HepG2 (cell line): ENCODE results near the gene AHNAK. TPM values are rescaled to one million over a fixed set of nuclear protein-coding genes. Genes with fewer than 3 reads are reported as not detected.

Experiments used
- ARID2 ChIP-seq: sonication (generic); formaldehyde crosslinking; IDR thresholded peaks from 2 replicates; pipeline ENCODE4 v1.8.1; 2022; ENCODE audit warnings: mild to moderate bottlenecking, missing genetic modification reagents, borderline replicate concordance
- BCL3 ChIP-seq: sonication (generic); formaldehyde crosslinking; IDR thresholded peaks from 2 replicates; pipeline ENCODE4 v1.5.1; 2020; ENCODE audit warnings: mild to moderate bottlenecking, missing genetic modification reagents, moderate library complexity
- BHLHE40 ChIP-seq: IDR thresholded peaks from 2 replicates; pipeline ENCODE4 v1.6.1; 2011; ENCODE audit warnings: low read length, improper control_type of control experiment
- DR1 ChIP-seq: sonication (generic); formaldehyde crosslinking; IDR thresholded peaks from 2 replicates; pipeline ENCODE4 v1.8.0; 2021; ENCODE audit warnings: mild to moderate bottlenecking, missing genetic modification reagents, inconsistent platforms
- E2F1 ChIP-seq: sonication (generic); formaldehyde crosslinking; IDR thresholded peaks from 2 replicates; pipeline ENCODE4 v1.5.0; 2020; ENCODE audit warnings: missing genetic modification reagents
- FOXP1 ChIP-seq, 2 experiments: fragments of 450-650 bp in 1 of 2; IDR thresholded peaks; 2 replicates each; pipeline ENCODE4 v1.6.1; 2017 to 2018; ENCODE audit warnings: antibody characterized with exemption in 1 of 2
- GPN1 ChIP-seq: sonication (generic); formaldehyde crosslinking; IDR thresholded peaks from 2 replicates; pipeline ENCODE4 v1.5.1; 2020; ENCODE audit warnings: missing genetic modification reagents, borderline replicate concordance
- MED8 ChIP-seq: sonication (generic); formaldehyde crosslinking; IDR thresholded peaks from 2 replicates; pipeline ENCODE4 v1.8.1; 2023; ENCODE audit warnings: mild to moderate bottlenecking, missing genetic modification reagents; ENCODE audit not compliant: insufficient replicate concordance
- MEF2D ChIP-seq: sonication (generic); formaldehyde crosslinking; IDR thresholded peaks from 2 replicates; pipeline ENCODE4 v1.5.1; 2020; ENCODE audit warnings: mild to moderate bottlenecking, missing genetic modification reagents
- MLXIP ChIP-seq: sonication (generic); formaldehyde crosslinking; IDR thresholded peaks from 2 replicates; pipeline ENCODE4 v1.9.0; 2021; ENCODE audit warnings: missing genetic modification reagents, borderline replicate concordance
- NCOR1 ChIP-seq: fragments of 200-600 bp; sonication (generic); IDR thresholded peaks from 2 replicates; pipeline ENCODE4 v1.7.0; 2017; ENCODE audit warnings: antibody characterized with exemption, low read length, borderline replicate concordance
- NR3C1 ChIP-seq: sonication (generic); formaldehyde crosslinking; IDR thresholded peaks from 2 replicates; pipeline ENCODE4 v1.4.0; 2020; ENCODE audit warnings: missing genetic modification reagents
- RELA ChIP-seq: sonication (generic); formaldehyde crosslinking; IDR thresholded peaks from 2 replicates; pipeline ENCODE4 v1.4.0; 2020; ENCODE audit warnings: missing genetic modification reagents
- RXRB ChIP-seq: IDR thresholded peaks from 2 replicates; pipeline ENCODE4 v1.6.1; 2016; ENCODE audit warnings: borderline replicate concordance, missing genetic modification reagents, missing compliant biosample characterization
- SETDB1 ChIP-seq: sonication (generic); formaldehyde crosslinking; IDR thresholded peaks from 2 replicates; pipeline ENCODE4 v1.5.1; 2020; ENCODE audit warnings: missing genetic modification reagents, mild to moderate bottlenecking, borderline replicate concordance
- SIN3B ChIP-seq: fragments of 150-350 bp; IDR thresholded peaks from 2 replicates; pipeline ENCODE4 v1.6.1; 2014; ENCODE audit warnings: low read length
- SMAD1 ChIP-seq: sonication (generic); formaldehyde crosslinking; IDR thresholded peaks from 2 replicates; pipeline ENCODE4 v1.4.0; 2020; ENCODE audit warnings: missing genetic modification reagents, low read depth, mild to moderate bottlenecking, borderline replicate concordance
- SRY ChIP-seq: sonication (generic); formaldehyde crosslinking; IDR thresholded peaks from 2 replicates; pipeline ENCODE4 v1.8.0; 2022; ENCODE audit warnings: mild to moderate bottlenecking, missing genetic modification reagents
- SUZ12 ChIP-seq: fragments of 150-350 bp; IDR thresholded peaks from 2 replicates; pipeline ENCODE4 v1.6.1; 2014; ENCODE audit warnings: low read depth, low read length
- TCF7 ChIP-seq: sonication (generic); IDR thresholded peaks from 2 replicates; pipeline ENCODE4 v1.6.1; 2016; ENCODE audit warnings: antibody characterized with exemption, low read depth
- ZBTB1 ChIP-seq: sonication (generic); formaldehyde crosslinking; IDR thresholded peaks from 2 replicates; pipeline ENCODE4 v1.4.0; 2020; ENCODE audit warnings: missing genetic modification reagents, borderline replicate concordance
- ZBTB42 ChIP-seq: sonication (generic); formaldehyde crosslinking; IDR thresholded peaks from 2 replicates; pipeline ENCODE4 v1.5.0; 2020; ENCODE audit warnings: mild to moderate bottlenecking, missing genetic modification reagents
- ZNF484 ChIP-seq: sonication (generic); formaldehyde crosslinking; IDR thresholded peaks from 2 replicates; pipeline ENCODE4 v1.5.1; 2020; ENCODE audit warnings: mild to moderate bottlenecking, low read depth, missing genetic modification reagents, borderline replicate concordance
- ZNF891 ChIP-seq: sonication (generic); formaldehyde crosslinking; IDR thresholded peaks from 2 replicates; pipeline ENCODE4 v1.5.0; 2020; ENCODE audit warnings: mild to moderate bottlenecking, missing genetic modification reagents
- ZUFSP ChIP-seq: sonication (generic); formaldehyde crosslinking; IDR thresholded peaks from 2 replicates; pipeline ENCODE4 v1.9.0; 2021; ENCODE audit warnings: missing genetic modification reagents, mild to moderate bottlenecking, borderline replicate concordance
- polyA plus RNA-seq, 8 experiments: library from polyadenylated mRNA; depleted of rRNA in 3 of 8; stranded (reverse) in 7 of 8; unstranded in 1 of 8; fragments of >200 nt; fragmentation: Illumina TruSeq in 4 of 8; extraction: Trizol in 4 of 8; gene quantifications; 2 replicates each; pipeline versions ENCODE4 v1.2.1 to v1.2.3, GENCODE V29; 2011 to 2016; ENCODE audit warnings: low read depth in 4 of 8, missing spikeins in 1 of 8, mixed read lengths in 1 of 8; ENCODE audit not compliant: insufficient read depth in 1 of 8
- total RNA-seq, 5 experiments: library from RNA; depleted of rRNA; stranded (reverse); fragments of >200 nt; fragmentation: Illumina TruSeq; extraction: Trizol; gene quantifications; 2 replicates each; pipeline ENCODE4 v1.2.3, GENCODE V29; 2016; ENCODE audit warnings: low read depth in 1 of 5

AHNAK gene
- total and polyA plus RNA-seq, 2 of the 13 experiments (the other 11 are each of a cell fraction or from before 2014, with no cell fraction given), result 23.4 to 25.0 TPM

- no peak for TF ChIP-seq BCL3 (CRISPR knock-in tag)
- no peak for TF ChIP-seq ARID2 (CRISPR knock-in tag)
- TF ChIP-seq FOXP1 (IDR thresholded peaks at IDR 0.05), result no peak
- peak; percentile 15; the same call in 1 of the 2 replicates for TF ChIP-seq FOXP1 (CRISPR knock-in tag; IDR thresholded peaks at IDR 0.05)
- TF ChIP-seq MLXIP (CRISPR knock-in tag), result no peak
- TF ChIP-seq RELA (CRISPR knock-in tag), result no peak
- no peak for TF ChIP-seq ZBTB42 (CRISPR knock-in tag)
- no peak for TF ChIP-seq MED8 (CRISPR knock-in tag)
- TF ChIP-seq ZNF484 (CRISPR knock-in tag), result no peak
- TF ChIP-seq RXRB, result peak; percentile 41; the same call in 1 of the 2 replicates
- TF ChIP-seq NCOR1, result no peak
- no peak for TF ChIP-seq NR3C1
- TF ChIP-seq ZUFSP (CRISPR knock-in tag), result no peak
- TF ChIP-seq MEF2D (CRISPR knock-in tag), result 0 out of 2 replicates have a peak, but pooled peaks have one; percentile 63
- TF ChIP-seq SUZ12, result no peak
- no peak for TF ChIP-seq DR1 (CRISPR knock-in tag)
- no peak for TF ChIP-seq SMAD1 (CRISPR knock-in tag)
- no peak for TF ChIP-seq SRY (CRISPR knock-in tag)
- TF ChIP-seq SETDB1, result no peak
- TF ChIP-seq SIN3B, result no peak
- TF ChIP-seq E2F1 (CRISPR knock-in tag), result no peak
- no peak for TF ChIP-seq BHLHE40
- TF ChIP-seq ZBTB1 (CRISPR knock-in tag), result no peak
- TF ChIP-seq ZNF891 (CRISPR knock-in tag), result no peak
- no peak for TF ChIP-seq TCF7
- no peak for TF ChIP-seq GPN1 (CRISPR knock-in tag)
These were observed 14.0 kb upstream of the AHNAK start (continued) for GRCh38 chr11:62560566-62561103.
